NCI-H446 treated with DMSO at 0.1 percent for 48 hours (cell line): Measurements from ENCODE around the gene VTN.
A peak's percentile ranks its signal among the peaks of the same experiment; 100 is the strongest.

Source experiments
- DNase-seq: peaks from one replicate; lab custom pipeline; 2025; lab: John Stamatoyannopoulos, UW

Gene VTN

GRCh38 chr17:28370035-28370743 is at the start of gene VTN:
Gene VTN, minus strand, starts transcription at chr17:28370307. Its CDS starts 104 bp downstream, at chr17:28370203.
- no peak for DNase-seq

GRCh38 chr17:28416703-28417311 is 46.7 kb upstream of the VTN start:
- peak; percentile 45 for DNase-seq

GRCh38 chr17:28415886-28416285 is 45.8 kb upstream of the VTN start:
- DNase-seq = no peak

- DNase-seq = no peak
Observed at GRCh38 chr17:28413804-28414203, 43.7 kb upstream of the VTN start.

- no peak for DNase-seq
Observed at GRCh38 chr17:28412099-28412498, 42.0 kb upstream of the VTN start.

DNA sequence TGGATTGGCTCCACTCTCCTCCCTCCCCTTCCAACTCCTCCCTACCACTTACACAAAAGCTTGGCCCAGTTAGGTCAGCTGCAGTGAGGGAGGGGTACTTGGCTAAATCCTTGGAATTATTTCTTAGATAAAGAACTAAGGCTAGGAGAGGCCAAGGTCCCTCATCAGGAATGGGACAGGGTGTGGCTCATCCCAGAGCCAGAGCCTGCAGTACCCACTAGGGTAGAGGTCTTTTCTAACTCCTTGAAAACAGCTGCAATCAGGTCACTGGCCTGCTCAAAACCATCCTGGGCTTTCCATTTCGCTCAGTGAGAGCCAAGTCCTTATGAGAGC is 37.8 kb upstream of the VTN start:
- DNase-seq = no peak

- DNase-seq = peak; percentile 69
Observed at GRCh38 chr17:28407130-28407973, 37.2 kb upstream of the VTN start.

DNA sequence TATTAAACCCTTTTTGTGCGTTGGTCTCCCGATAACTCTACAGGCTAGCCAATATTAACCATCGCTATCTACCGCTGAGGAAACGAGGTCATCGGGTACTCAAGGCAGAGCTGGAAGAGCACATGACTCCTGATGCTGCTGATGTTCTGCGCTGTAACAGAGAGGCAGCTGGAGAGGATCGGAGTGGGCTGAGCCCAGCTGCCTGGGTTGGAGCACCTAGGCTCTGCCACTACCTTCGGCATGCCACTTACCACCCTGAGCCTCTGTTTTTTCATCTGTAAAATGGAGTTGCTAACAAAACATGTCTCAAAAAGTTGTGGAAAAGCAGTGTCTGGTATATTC is 36.3 kb upstream of the VTN start:
- no peak for DNase-seq

DNA sequence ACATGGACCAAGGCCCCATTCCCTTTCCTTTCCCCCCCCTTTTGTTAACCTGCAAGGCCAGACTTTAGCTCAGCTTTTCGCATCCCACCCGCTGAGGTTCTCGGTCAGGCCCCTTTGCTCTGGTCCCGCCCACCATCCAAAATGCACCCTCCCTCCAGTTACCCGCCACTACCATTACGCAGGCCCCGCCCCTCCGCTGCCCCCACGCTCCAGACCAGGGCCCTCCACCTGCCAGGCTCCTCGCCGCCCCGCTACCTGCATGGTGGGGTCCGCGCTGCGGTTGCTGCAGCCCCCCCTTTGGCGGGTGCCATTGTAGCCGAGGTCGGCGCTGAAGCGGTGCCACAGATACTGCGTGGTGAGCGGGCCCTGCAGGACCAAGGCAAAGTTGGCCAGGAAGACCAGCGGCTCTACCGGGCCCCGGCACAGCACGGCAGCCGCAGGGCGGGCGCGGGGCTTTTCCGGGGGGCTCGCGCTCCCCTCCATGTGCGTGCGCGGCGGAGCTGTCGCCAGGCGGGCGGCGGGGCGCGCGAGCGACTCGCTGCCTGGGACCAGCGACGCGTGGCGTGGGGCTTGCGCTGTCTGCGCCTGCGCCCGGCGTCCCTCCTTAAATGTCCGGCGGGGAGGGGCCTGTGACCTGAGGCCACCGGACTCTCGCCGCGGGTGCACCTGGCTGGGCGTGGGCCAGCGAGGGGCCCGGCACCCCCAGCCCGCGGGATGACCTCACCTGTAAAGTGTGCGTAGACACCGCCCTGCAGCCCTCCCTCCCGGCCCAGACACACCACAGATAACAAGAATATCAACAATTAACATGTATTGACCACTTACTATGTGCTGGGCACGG is 35.7 kb upstream of the VTN start, which contains the start of gene SLC46A1:
SLC46A1 (minus strand) TSS at position 581 of the 841 bp plus-strand sequence; CDS start at position 483, 98 bp downstream.
- DNase-seq = peak; percentile 48

DNA sequence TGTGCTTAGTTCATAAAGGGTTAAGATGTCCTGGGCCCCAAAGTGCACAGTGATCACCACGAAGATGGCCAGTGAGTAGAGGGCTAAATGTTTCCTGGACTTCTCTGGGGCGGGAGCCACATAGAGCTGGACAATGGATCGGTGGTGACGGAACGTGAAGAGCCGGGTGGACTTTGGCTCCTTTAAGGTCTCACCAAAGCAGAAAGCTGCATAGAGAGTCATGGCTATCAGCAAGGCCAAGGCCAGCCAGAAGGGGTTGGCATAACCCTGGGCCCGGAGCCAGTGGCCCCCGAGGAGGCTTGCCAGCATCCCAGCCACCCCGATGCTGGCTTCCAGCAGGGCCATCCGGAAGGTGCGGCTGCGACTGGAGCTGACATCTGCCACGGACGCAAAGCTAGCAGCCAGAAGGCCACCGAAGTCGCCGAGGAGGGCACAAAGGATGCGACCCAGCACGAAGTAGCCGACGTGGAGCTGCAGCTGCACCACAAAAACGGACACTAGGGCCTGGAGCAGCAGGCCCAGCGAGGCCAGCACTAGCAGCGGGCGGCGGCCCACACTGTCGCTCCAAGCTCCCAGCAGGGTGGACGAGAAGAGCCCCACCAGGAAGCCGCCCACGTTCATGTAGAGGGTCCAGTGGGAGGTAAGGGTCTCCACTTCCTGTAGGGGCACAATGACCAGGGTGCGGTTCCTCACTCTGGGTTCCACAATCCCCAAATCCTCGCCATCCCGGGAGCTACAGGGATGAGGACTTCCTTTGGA is 34.9 kb upstream of the VTN start:
- no peak for DNase-seq

GRCh38 chr17:28404461-28404811 is 34.3 kb upstream of the VTN start:
- DNase-seq = no peak

GRCh38 chr17:28404007-28404406 is 33.9 kb upstream of the VTN start:
- no peak for DNase-seq

DNA sequence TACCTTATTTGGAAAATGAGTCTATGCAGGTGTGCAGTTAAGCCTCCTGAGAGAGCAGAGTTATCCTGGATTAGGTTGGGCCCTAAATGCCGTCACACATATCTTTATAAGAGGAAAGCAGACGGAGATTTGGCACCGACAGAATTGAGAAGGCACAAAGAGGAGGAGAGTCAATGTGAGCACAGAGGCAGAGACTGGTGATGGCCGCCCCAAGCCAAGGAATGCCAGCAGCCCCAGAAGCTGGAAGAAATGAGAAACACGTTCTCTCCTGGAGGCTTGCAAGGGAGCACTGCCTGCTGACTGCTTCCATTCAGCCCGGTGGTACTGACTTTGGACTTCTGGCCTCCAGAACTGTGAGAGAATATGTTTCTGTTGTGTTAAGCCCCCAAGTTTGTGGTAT is 32.7 kb upstream of the VTN start:
- no peak for DNase-seq

DNA sequence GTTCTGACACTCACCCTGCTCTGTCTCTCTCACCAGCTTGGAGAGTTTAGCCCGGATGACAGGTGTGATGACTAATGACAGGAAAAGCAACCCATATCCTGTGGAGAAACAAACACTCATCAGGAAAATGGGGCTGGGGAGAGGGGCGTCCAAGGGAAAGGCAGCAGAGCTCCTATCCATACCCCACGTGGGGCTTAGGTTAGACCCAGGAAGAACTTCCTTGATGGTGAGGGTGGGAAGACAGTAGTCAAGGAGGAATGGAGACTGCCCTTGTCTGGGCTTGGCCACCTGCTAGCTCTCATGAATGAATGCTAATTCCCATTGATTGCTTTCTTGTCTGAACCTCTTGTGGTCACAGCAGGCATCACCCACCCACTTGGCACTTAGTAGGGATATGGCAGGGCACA is 32.1 kb upstream of the VTN start:
- DNase-seq = no peak

- no peak for DNase-seq
Observed at GRCh38 chr17:28399808-28400207, 29.7 kb upstream of the VTN start.

DNA sequence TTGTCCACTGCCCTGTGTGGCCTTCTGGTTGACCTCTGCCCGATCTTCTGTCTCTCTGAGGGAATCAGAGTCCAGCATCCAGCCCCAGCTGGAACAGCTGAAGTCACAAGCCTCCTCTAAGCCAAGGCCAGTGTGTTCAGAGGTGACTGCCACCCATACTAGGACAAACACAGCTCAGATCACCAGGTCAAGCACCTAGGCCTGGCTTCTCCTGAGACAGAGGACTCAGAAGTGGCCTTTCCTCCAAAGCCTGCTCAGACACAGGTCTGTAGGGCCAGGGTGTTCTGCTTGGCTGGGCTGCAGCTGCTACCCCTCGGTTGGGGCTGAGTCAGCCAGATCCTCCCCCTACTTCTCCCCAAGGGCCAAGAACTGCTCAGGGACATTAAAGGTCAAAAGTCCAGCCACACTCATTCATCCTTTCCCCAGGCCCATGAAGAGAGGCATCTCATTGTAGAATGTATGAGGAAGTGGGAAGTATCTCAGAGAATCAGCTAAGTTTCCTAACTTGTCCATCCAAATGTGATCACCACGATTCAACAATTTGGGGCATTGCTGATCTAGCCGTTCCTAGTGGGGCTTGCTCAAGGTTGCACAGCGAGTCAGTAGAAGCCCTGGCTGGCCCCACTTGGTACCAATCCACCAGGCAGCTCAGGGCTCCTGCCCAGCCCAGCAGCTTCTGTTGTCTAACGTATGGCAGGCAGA is 28.3 kb upstream of the VTN start:
- no peak for DNase-seq

DNA sequence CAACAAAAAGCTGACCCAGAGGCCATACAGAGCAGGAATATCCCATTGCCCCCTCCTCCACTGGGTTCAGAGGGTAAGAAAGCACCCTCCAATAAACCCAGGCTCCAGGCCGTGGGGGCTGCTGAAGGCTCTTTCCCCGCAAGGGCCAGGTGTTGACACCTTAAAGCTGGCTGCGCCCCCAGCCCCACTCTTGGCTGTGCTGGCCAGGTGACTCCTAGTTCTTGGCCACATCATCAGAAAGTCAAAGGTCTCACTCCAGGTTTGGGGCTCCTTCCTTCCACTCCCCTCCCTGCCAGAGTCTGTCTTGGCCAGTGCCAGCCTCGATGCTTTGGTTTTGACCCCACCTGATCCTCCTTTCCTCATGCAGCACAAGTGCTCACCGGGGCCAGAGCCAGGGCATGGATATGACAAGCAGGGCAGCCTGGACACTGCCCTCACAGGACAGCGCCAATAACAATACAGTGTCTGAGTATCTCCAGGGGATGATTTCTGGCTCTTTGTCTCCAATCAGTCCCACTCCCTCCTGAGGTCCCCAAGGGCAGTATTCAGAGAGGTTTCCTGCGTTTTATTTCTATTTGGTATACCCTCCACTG is 27.7 kb upstream of the VTN start:
- no peak for DNase-seq

DNA sequence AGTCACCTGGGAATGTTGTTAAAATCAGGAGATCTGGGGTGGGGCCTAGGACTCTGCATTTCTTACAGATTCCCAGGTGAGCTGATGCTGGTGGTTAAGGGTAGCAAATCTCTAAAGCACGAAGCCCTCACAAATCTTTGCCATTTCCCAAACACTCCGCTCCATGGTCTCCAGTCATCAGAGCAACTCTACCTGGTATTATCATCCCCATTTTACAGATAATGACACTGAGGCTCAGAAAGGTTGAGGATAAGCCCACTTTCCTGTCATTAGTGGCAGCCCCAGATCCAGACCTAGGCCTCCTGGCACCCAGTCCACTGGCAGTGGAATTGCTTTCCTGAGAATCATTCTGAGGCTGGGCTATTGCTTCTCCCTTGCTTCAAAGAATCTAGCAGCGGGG is 27.2 kb upstream of the VTN start:
- DNase-seq = no peak

DNA sequence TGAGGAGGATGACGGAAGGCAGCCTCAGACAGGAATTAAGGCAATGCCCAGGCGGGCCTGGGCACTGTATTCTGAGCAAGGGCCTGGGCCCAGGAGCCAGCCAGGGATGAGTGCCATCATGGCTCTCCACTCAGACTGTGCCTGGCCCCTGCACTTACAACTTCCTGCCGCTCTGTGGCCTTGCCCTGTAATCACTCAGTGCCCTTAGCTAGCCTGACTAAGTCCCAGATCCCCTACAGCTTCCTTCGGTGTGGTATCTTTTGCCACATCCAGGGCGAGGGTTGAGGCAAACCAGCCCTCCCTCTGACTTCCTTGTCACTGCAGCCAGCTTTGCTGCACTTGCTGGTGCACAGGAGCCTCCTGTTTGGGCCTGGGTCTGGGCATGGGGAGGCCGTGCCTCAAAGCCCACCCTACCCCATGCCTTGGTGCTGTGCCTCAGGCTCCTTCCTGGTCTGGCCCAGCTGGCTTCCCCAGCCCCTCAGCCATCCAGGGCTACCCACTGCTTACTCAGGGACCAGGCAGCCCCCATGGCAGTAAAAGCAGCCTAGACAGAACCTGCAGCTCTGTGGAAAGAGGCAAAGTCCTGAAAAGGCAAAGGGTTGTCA is 26.6 kb upstream of the VTN start:
- DNase-seq = no peak

GRCh38 chr17:28395968-28396367 is 25.9 kb upstream of the VTN start:
- no peak for DNase-seq
